Measurements from ENCODE around the gene G6PD. TPM values are rescaled to one million over a fixed set of nuclear protein-coding genes. Genes with fewer than 3 reads are reported as not detected.
"Not testable (repeated sequence)": the region's sequence is repeated elsewhere in the genome, so short reads cannot be mapped to it uniquely, and the experiment has no call there.

Gene G6PD
- total and polyA plus RNA-seq, 2 of the 8 experiments (the other 6 are each of a cell fraction or from before 2014, with no cell fraction given) = 47.3 to 55.1 TPM

DNA sequence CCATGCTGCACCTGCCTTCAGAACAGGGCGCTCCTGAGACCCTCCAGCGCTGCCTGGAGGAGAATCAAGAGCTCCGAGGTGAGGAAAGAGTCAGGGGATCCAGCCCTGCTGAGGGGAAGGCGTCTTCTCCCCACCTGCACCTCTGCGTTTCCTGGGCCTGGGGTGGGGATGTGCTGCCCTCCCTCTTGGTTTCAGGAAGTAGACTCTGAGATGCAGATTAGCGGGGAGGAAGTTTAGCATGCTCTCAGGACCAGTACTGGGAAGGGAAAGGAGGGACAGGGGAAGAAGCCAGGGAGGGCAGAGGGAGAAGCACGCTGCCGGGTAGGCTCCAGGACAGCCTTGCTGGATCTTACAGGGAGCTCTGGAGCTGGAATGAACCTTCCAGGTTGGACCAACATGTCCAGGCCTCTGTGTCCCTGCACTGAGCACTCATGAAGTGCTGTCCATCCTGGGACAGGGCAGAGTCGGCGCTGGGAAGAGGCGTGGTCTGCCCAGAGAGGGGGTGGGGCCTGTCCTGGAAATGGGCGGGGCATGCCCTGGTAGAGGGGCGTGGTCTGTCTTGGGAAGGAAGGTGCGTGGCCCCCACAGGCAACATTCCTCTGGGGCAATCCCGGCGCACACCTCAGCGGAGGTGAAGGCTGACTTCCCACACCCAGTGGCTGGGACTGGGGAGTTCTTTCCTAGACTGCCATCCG, 5.6 kb upstream of the G6PD start:
- FAIRE-seq; H2BK120ac ChIP-seq (replicated peaks; ENCODE audit: low read depth, low read length); H4K20me1 ChIP-seq (replicated peaks in 1 of 2; ENCODE audit: control insufficient read depth in 1 of 2, insufficient read depth in 2 of 2, low read length in 2 of 2); H2AFZ ChIP-seq (ENCODE audit: low read length); POLR2A ChIA-PET (ENCODE audit: partially characterized antibody); H3K36me3 ChIP-seq (ENCODE audit: control insufficient read depth in 2 of 4, insufficient read depth in 4 of 4, low read length in 3 of 4); H3K18ac ChIP-seq (ENCODE audit: extremely low read depth, low read length); H4K8ac ChIP-seq (ENCODE audit: extremely low read depth, insufficient read depth, low read length); CTCF ChIA-PET (ENCODE audit: partially characterized antibody); H3K23me2 ChIP-seq (ENCODE audit: low read depth, low read length); H4K5ac ChIP-seq (ENCODE audit: insufficient read length, low read depth, low read length); H3K9me3 ChIP-seq (ENCODE audit: insufficient read depth in 2 of 2, low read depth in 1 of 2, low read length in 1 of 2); H3K27me3 ChIP-seq (replicated peaks in 1 of 4; ENCODE audit: control insufficient read depth in 3 of 4, extremely low read depth in 1 of 4, insufficient read depth in 3 of 4, low read length in 3 of 4); H3K4me1 ChIP-seq (replicated peaks in 1 of 4; ENCODE audit: control insufficient read depth in 3 of 4, insufficient read depth in 4 of 4, low read length in 3 of 4); H3K14ac ChIP-seq (ENCODE audit: insufficient read length); H2AK5ac ChIP-seq (ENCODE audit: low read depth, low read length); H2BK5ac ChIP-seq (ENCODE audit: low read depth, low read length); H3K56ac ChIP-seq (replicated peaks; ENCODE audit: insufficient read length, low read depth, low read length); H3K23ac ChIP-seq (ENCODE audit: insufficient read length); H3K4me2 ChIP-seq (ENCODE audit: insufficient read depth in 1 of 2, low read depth in 2 of 2, low read length in 2 of 2); H3K9ac ChIP-seq (replicated peaks in 1 of 4; ENCODE audit: extremely low read depth in 1 of 4, low read depth in 3 of 4, low read length in 3 of 4); H2BK15ac ChIP-seq (ENCODE audit: low read length); H3K4me3 ChIP-seq (ENCODE audit: extremely low read depth in 1 of 4, insufficient read depth in 2 of 4, low read depth in 3 of 4, low read length in 4 of 4); H4K91ac ChIP-seq (replicated peaks; ENCODE audit: insufficient read length, low read length); H3K79me1 ChIP-seq (ENCODE audit: low read depth, low read length); H2BK12ac ChIP-seq (ENCODE audit: low read depth, low read length); H3K27ac ChIP-seq (ENCODE audit: low read depth, low read length); H3K4ac ChIP-seq (replicated peaks; ENCODE audit: insufficient read length, low read depth, low read length); DNase-seq (ENCODE audit: low read depth in 1 of 2, low spot score in 2 of 2); H2BK20ac ChIP-seq (ENCODE audit: low read length): not testable (repeated sequence)
- peaks cover 0 to 21% of the 10 kb centered on the region in 2 experiments; a peak in 2 of 4 replicates for H3K79me2 ChIP-seq (ENCODE audit: control insufficient read depth in 1 of 2, insufficient read depth in 2 of 2, low read length in 2 of 2)
- 90% methylated on average over 4 of the region's 18 CpGs; no CpG with 5 or more reads in 1 of the 2 experiments for WGBS, 2 experiments (ENCODE audit: extremely low coverage in 1 of 2, insufficient coverage in 1 of 2, insufficient read length in 1 of 2, insufficient replicate concordance in 2 of 2, low coverage in 1 of 2, low lambda C conversion rate in 2 of 2, missing lambda C conversion rate in 1 of 2)

Measured in H1 (cell line).